Measurements from ENCODE around the gene TMPRSS4. TPM values are rescaled to one million over a fixed set of nuclear protein-coding genes. Genes with fewer than 3 reads are reported as not detected.

The TMPRSS4 gene
- polyA plus RNA-seq, 3 donors = 20.1 to 46.6 (median 25.6) TPM

DNA sequence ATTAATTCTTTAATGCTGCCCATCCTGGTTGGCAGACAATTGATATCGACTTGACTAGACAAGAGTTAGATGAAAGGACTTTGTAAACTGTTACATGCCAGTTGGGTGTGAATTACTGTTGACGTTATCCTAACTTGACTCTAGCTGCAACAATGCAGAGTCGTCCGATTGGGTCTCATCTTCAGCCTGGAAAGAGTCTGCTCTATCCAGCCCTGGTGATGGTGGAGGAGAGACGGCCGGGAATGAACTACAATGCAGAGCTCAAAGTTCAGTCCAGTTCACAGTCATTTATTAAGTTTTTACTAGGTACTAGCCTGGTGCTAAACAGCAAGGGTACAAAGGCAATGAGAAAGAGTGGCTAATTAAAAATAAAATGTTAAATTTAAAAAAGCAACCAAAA lies 14.8 kb downstream of the TMPRSS4 start:
- DNase-seq (ENCODE audit: extremely low read depth in 1 of 11, low read depth in 9 of 11, low spot score in 4 of 11) = no peak

DNA sequence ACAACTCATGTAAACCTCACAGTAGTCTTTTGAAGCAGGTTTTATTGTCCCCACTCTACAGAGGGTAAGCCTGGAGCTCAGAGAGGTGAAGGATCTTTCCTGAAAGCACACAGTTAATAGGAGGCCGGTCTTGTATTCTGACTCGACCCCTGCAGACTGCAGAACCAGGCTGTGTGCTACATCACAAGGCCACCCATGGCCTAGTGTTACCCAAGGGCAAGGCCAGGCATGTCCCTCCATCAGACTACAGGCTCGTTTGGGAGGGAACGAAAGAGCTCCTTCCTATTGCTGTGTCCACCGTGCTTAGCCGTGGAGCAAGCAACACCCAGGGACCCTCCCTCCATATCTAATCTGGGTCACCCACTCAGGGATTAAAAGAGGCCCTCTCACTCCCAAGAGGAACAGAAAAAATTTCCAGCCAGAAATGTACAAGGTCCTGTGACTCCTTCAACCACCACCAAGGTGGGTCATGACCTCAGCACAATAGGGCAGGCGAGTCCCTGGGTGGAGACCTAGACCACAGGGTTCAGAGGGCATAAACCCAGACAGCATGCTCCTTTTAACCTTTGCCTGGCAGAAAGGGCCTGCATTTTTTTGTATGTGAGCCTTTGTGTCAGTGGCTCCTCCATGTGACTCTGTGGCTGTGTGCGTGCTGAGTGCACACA lies 16.2 kb downstream of the TMPRSS4 start:
- no peak for DNase-seq (ENCODE audit: extremely low read depth in 1 of 11, low read depth in 9 of 11, low spot score in 4 of 11)

DNA sequence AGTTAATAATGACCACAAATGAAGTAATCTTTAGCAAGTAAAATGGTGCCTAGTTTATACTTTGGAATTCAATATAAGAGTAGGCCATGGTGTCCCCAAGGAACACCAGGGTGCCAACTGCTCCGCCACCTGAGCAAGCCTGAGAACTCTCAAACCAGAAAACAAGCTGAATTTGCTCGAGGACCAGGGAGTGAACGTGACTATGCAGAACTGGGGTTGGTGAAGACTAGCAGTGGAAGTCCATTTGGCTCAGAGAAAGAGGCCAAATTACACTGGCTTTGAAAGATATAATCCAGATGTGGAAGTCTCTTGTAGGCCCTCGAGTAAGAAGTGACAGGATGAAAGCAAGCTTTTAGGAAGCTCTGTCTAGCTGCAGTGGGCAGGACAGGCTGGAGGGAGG lies 18.6 kb downstream of the TMPRSS4 start:
- no peak for DNase-seq (ENCODE audit: extremely low read depth in 1 of 11, low read depth in 9 of 11, low spot score in 4 of 11)

DNA sequence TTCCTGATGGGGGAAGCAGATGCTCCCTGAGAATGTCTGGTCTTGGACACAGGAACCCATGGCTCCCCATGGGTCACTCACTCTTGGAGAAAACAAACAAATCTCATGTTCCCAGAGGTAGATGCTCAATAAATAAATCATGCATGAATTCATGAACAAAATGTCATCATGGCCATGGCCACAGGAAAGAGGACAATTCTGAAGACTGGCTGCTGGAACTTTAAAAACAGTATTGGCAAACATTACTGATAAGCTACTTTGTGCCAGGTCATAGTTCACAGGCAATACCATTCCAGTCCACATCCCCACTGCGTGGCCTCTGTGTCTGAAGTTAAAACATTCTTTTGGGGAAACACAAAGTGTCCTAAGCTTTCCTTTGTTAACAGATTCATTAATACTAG lies 19.1 kb downstream of the TMPRSS4 start:
- no peak for DNase-seq (ENCODE audit: extremely low read depth in 1 of 11, low read depth in 9 of 11, low spot score in 4 of 11)

DNA sequence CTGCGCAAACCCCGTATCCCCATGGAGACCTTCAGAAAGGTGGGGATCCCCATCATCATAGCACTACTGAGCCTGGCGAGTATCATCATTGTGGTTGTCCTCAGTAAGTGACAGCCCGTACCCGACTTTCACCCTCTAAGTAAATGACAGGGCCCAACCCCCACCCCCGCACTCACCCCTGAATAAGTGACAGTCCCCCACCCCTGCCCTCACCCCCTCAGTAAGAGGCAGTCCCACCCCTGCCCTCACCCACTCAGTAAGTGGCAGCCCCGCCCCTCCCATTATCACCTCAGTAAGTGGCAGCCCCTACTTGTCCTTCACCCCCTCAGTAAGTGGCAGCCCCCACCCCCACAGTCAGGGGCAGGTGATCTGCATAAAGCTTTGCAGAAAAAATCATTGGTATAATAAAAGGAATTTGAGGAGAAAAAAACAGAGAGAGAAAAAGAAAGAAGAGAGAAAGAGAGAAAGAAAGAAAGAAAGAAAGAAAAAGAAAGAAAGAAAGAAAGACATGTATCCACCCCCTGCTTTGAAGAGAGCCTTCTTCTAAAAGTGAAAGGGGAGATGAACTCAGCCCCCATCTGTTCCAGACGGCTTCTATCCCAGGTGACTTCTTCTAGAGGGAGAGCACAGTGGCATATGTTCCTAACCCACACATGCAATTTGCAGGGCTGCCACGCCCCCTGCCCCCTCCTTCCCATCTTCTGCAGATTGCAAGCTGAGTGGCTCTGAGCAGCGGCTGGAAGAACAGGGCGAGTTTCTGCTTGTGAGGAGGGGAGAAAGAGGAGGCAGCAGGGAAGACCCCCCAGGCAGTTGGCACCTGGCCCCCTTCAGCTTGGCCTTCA lies 22.3 kb downstream of the TMPRSS4 start:
- no peak for DNase-seq (ENCODE audit: extremely low read depth in 1 of 11, low read depth in 9 of 11, low spot score in 4 of 11)

DNA sequence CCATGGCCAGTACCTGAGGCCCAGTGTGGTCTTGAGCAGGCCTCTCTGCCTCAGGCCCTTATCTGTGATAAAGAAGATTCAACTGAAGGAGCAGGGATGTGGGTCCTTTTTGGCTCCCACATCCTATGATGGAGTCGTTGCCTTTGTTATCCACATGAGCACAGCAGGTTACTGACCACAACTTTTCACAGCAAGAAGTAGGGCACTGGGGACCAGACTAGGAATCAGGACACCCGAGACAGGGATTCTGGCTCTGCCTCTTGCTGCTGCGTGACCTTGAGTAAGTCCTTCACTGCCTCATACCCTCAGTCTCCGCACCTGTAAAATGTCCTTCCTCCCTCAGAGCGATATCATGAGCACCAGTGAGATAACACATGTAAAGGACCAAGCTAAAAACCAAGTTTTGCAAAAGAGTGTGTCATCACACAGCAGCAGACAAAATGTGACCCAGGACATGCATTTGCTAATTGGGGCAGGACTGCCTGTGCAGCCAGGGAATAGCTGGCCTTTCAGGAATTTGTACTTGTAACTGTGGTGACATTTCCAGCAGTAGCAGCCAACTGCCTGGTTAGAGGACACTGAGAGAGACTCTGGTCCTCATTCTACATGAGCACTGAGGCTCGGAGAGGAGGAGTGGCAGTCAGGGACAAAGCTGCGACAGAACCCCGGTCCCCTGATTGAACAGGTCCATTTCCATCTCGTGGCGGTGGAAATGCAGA lies 23.1 kb downstream of the TMPRSS4 start:
- no peak for DNase-seq (ENCODE audit: extremely low read depth in 1 of 11, low read depth in 9 of 11, low spot score in 4 of 11)

DNA sequence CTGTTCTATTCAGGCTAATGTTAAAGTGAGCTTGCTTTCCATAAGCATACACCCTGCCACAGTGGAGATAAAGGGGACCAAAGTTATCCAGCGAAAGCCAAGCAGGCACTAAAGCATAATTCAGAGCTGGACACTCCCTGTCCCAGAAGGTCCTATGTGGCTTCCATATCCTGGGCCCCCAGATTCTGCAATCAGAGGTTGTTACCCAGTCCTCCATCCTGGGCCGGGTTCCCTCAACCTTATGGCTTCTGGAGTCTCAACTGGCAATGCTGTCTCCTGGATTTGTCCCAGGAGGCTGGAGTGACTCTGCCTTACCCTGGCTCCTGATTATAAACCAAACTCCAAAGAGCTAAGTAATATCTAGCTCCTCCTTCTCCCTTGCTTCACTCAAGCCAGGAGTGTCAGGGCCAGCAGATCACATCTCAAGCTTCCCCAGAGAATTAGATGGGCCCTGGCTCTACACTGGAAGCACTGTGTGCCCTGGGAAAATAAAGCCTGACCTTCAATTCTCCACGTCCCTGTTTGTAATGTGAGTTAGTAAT lies 23.9 kb downstream of the TMPRSS4 start:
- no peak for DNase-seq (ENCODE audit: extremely low read depth in 1 of 11, low read depth in 9 of 11, low spot score in 4 of 11)

DNA sequence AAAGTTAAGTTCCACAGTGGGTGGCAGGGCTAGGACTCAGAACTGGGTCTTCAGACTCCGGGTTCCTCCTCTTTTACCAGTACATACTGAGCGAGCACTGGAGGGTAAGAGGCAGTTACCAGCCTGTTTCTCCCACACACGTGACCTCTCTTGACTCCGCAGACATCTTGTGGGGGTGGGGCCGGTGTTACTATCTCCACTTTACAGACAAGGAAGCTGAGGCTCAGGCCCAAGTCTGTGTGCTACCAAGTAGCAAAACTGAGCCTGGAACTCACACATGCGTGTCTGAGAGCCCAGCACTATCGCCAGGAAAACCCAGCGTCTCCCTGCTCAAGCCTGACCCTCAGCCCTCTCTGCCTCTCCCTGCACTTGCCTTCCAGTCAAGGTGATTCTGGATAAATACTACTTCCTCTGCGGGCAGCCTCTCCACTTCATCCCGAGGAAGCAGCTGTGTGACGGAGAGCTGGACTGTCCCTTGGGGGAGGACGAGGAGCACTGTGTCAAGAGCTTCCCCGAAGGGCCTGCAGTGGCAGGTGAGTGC lies 25.9 kb downstream of the TMPRSS4 start:
- no peak for DNase-seq (ENCODE audit: extremely low read depth in 1 of 11, low read depth in 9 of 11, low spot score in 4 of 11)

DNA sequence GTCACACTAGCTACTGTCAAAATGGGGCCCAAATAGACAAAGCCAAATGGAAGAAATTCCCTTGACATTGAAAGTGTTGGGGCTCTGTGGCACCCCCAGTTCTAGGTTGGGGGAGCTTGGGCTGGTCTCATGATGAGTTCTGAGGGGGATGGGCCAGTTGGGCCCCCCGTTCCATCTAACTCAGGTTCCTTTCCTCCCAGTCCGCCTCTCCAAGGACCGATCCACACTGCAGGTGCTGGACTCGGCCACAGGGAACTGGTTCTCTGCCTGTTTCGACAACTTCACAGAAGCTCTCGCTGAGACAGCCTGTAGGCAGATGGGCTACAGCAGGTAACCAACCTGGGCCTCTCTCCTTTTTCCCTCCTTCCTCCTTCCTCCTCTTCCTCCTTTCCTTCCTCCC lies 27.6 kb downstream of the TMPRSS4 start:
- no peak for DNase-seq (ENCODE audit: extremely low read depth in 1 of 11, low read depth in 9 of 11, low spot score in 4 of 11)

DNA sequence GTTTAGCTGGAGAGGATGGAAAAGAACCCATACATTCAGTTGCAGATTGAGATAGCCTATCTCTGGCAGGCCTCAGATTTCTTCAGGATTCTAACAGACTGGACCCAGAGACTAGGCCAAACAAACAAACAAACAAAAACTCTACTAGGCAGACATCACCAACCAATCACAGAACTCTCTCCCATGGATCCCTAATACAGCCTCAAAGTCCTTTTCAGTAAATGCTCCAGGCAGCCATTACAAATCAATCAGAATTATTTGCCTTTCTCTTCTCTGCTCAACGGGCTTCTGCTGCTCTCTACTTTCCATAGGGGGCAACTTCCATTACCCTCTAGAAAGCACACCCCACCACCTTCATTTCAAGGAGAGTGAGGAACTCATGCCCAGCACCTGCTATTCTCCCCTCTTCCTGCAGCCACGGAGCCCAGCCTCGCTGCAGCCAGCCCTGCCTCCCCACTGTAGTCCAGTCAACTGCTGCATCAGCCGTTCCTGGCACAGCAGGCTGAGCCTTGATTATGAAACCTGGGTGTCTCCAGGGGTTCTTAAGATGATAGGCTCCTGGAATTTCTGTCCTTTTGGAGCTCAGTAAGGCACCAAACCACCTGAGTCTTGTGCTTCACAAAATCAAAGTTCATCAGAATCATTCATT lies 28.9 kb downstream of the TMPRSS4 start:
- no peak for DNase-seq (ENCODE audit: extremely low read depth in 1 of 11, low read depth in 9 of 11, low spot score in 4 of 11)

DNA sequence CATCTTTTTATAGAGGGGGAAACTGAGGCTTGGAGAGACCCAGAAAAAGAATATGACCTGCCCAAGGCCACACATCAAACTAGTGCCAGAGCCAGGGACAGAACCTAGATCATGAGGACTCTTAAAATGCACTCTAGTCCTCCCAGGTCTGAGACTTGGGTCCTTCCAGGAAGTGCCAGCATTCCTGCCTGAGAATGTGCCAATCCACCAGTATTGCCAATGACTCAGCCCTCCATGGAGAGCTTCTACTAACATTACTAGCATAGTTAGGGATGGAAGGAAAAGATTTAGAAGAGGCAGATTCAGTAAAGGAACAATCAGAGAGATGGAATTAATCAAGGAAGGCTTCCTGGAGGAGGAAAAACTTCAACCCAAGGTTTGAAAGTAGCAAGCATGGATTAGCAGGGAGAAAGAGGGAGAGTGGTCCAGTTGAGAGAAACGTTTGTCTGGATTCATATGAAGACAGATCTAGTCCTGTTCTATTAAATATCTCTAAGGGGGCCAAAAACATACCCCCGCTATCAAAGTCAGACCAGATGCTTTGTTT lies 30.0 kb downstream of the TMPRSS4 start:
- no peak for DNase-seq (ENCODE audit: extremely low read depth in 1 of 11, low read depth in 9 of 11, low spot score in 4 of 11)

DNA sequence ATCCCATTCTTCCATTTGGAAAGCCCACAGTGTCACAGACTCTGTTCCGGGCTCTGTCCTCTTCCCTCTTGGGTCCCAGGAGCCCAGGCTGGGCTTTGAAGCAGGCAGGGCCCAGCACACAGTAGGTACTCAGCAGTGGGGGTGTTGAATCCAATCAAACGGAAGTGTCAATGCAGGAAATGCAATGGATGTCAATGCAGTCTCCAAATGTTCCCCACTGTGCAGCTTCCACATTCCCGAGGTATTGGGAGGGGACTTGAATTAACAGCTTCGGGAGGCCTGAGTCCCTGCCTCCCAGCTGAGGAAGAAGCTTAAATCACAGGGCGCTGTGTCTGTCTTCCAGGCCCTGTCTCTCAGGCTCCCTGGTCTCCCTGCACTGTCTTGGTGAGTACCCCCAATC lies 31.6 kb downstream of the TMPRSS4 start:
- DNase-seq (ENCODE audit: extremely low read depth in 1 of 11, low read depth in 9 of 11, low spot score in 4 of 11) = no peak

DNA sequence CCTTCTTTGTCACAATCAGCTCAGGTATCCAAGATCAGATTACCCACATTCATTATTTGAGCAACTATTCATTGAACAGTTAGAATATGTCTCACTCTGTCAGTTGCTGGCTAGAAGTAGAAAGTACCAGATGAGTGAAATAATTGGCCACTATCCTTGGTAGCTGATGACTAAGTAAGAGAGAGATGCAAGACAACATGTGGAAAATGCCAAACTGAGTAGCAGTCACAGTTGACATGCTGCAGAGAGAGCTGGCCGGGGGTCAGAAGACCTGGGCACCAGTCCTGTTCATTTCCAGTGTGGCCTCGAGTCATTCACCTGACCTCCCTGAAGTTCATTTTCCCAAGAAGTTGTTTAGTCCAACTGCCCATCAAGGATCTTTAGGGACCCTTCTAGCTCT lies 32.4 kb downstream of the TMPRSS4 start:
- DNase-seq (ENCODE audit: extremely low read depth in 1 of 11, low read depth in 9 of 11, low spot score in 4 of 11) = no peak

DNA sequence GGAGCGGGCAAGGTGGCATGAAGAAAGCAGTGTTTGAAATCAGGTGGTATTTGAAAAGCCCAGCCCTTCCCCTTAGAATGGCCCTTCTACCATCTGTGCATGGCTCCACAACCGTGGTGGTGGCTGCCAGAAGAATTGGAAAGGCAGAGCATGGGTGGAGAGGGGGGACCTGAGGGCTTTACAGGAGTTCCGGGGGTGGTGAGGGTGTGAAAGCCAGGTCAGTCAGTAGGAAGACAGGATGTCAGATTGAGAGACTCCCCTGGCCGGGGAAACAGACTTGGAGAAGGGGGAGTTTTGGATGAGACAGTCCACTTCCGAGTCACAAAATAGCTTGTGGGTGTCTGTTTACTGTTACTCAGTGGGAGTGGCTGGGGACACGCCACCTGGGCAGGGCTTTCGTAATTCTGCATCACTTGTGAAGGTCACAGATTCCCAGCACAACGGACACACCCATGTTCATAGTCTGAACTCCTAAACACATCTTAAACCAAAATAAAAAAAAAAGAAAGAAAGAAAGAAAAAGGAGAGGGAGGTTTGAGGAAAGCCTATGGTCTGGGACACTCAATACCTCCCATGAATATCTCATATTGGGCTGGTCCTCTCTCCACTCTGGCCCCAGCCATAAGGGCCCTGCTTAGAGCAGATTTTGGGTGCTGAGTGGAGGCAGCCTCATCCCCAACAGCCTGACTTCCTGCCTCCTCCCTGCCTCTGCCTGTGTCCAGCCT lies 34.3 kb downstream of the TMPRSS4 start:
- no peak for DNase-seq (ENCODE audit: extremely low read depth in 1 of 11, low read depth in 9 of 11, low spot score in 4 of 11)

DNA sequence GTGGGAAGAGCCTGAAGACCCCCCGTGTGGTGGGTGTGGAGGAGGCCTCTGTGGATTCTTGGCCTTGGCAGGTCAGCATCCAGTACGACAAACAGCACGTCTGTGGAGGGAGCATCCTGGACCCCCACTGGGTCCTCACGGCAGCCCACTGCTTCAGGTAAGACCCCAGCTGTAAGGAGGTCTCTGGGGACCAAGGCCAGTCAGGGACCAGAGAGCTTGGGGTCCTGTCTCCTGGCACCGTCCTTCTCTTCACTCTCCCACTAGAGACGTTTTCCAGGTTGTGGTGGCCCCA lies 34.8 kb downstream of the TMPRSS4 start:
- no peak for DNase-seq (ENCODE audit: extremely low read depth in 1 of 11, low read depth in 9 of 11, low spot score in 4 of 11)

DNA sequence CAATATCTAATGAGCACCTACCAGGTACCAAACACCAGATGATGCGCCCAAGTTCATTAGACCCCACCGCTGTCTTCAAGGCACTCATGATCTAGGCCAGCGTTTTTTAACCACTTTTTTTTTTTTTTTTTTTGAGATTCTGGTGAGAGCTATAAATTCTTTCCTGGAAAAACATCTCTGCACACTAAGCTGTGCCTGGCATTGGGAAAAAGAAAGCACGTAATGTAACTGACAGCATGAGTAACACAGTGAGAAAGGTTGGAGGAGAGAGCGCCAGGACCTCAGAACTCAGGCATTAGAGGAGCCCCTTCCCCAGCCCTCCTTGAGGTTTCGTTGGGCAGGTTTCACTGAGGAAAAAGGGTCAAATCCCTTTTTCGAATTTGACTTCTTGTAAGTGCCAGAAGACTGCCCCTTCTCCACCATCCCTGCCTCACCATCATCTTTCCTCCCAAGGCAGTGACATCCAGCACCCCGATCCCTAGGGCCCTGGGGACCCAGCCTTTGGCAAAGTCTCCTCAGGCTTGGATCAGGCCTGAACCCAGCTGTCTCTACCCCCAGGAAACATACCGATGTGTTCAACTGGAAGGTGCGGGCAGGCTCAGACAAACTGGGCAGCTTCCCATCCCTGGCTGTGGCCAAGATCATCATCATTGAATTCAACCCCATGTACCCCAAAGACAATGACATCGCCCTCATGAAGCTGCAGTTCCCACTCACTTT lies 36.0 kb downstream of the TMPRSS4 start:
- DNase-seq (ENCODE audit: extremely low read depth in 1 of 11, low read depth in 9 of 11, low spot score in 4 of 11) = no peak

DNA sequence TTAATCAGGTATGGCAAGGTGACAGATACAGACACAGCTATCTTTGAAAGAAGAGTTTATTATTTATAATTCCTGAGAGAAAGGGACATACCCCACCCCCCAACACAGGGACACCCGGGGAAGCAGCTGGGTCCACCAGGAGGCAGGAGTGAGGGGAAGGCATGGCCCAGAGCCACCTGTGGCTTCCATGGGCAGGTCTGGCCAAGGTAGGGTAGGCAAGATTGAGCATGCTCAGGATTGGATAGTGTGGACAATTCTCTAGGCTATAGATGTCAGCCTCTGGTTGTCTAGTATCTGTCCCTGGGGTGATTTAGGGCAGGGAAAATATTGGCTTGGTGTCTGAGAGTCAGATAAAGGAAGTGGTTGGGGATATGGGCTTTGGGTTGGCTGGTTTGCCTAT lies 37.4 kb downstream of the TMPRSS4 start:
- no peak for DNase-seq (ENCODE audit: extremely low read depth in 1 of 11, low read depth in 9 of 11, low spot score in 4 of 11)

DNA sequence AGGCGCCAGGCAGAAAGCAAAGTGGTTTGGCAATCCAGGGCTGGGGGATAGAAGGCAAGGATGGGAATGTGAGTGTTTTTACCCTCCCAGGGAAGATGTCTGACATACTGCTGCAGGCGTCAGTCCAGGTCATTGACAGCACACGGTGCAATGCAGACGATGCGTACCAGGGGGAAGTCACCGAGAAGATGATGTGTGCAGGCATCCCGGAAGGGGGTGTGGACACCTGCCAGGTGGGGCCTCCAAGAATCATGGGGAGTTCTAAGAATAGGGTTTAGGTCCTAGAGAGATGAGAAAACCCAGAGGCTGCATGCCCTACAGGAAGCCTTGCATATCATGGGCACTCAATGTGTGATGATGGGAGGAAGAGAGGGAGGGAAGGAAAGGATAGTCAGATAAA lies 38.2 kb downstream of the TMPRSS4 start:
- DNase-seq (ENCODE audit: extremely low read depth in 1 of 11, low read depth in 9 of 11, low spot score in 4 of 11) = no peak

Data from renal cortex interstitium (tissue), 11 donors.